Measurements from ENCODE around the gene CYP3A4.

CYP3A4 gene

GRCh38 chr7:99792967-99793366 is 9.0 kb upstream of the CYP3A4 start:
- H3K4me3 ChIP-seq (ENCODE audit: low read depth, low read length): no peak overlapping the region
- DNase-seq (ENCODE audit: low read depth): no peak
- in situ Hi-C loops (cut with HindIII; ENCODE audit: low sequenced_read_pairs): no loop called here

GRCh38 chr7:99791667-99792369 is 7.8 kb upstream of the CYP3A4 start:
- in situ Hi-C loops (cut with HindIII; ENCODE audit: low sequenced_read_pairs): no loop called here
- H3K4me3 ChIP-seq (ENCODE audit: low read depth, low read length): no peak overlapping the region
- no peak for TF ChIP-seq CTCF (IDR thresholded peaks at IDR 0.05; ENCODE audit: low read depth, low read length, missing control alignments)
- no peak for DNase-seq (ENCODE audit: low read depth)

More at GRCh38 chr7:99792967-99793366, 9.0 kb upstream of the CYP3A4 start:
- no peak for TF ChIP-seq CTCF (IDR thresholded peaks at IDR 0.05; ENCODE audit: low read depth, low read length, missing control alignments)

- no peak for DNase-seq (ENCODE audit: low read depth)
- H3K4me3 ChIP-seq (ENCODE audit: low read depth, low read length): no peak overlapping the region
- in situ Hi-C loops (cut with HindIII; ENCODE audit: low sequenced_read_pairs): no loop called here
- no peak for TF ChIP-seq CTCF (IDR thresholded peaks at IDR 0.05; ENCODE audit: low read depth, low read length, missing control alignments)
Measured at GRCh38 chr7:99791021-99791420, 7.0 kb upstream of the CYP3A4 start.

GRCh38 chr7:99790407-99790806 is 6.4 kb upstream of the CYP3A4 start:
- DNase-seq (ENCODE audit: low read depth): no peak
- H3K4me3 ChIP-seq (ENCODE audit: low read depth, low read length): no peak overlapping the region
- no peak for TF ChIP-seq CTCF (IDR thresholded peaks at IDR 0.05; ENCODE audit: low read depth, low read length, missing control alignments)
- in situ Hi-C loops (cut with HindIII; ENCODE audit: low sequenced_read_pairs): no loop called here

- in situ Hi-C loops (cut with HindIII; ENCODE audit: low sequenced_read_pairs): no loop called here
- DNase-seq (ENCODE audit: low read depth): no peak
- H3K4me3 ChIP-seq (ENCODE audit: low read depth, low read length): no peak overlapping the region
- TF ChIP-seq CTCF (IDR thresholded peaks at IDR 0.05; ENCODE audit: low read depth, low read length, missing control alignments): no peak
Measured at GRCh38 chr7:99789441-99790070, 5.6 kb upstream of the CYP3A4 start.

- no peak for TF ChIP-seq CTCF (IDR thresholded peaks at IDR 0.05; ENCODE audit: low read depth, low read length, missing control alignments)
- in situ Hi-C loops (cut with HindIII; ENCODE audit: low sequenced_read_pairs): no loop called here
- H3K4me3 ChIP-seq (ENCODE audit: low read depth, low read length): no peak overlapping the region
- no peak for DNase-seq (ENCODE audit: low read depth)
Measured at GRCh38 chr7:99788554-99788953, 4.6 kb upstream of the CYP3A4 start.
